Measurements from ENCODE around the gene PPP1R16B. TPM values are rescaled to one million over a fixed set of nuclear protein-coding genes. Genes with fewer than 3 reads are reported as not detected.

Gene PPP1R16B
- total and polyA plus RNA-seq, 10 of the 15 experiments (the other 5 are each of a cell fraction or from before 2014, with no cell fraction given) = 13.4 to 90.2 (median 66.7) TPM

DNA sequence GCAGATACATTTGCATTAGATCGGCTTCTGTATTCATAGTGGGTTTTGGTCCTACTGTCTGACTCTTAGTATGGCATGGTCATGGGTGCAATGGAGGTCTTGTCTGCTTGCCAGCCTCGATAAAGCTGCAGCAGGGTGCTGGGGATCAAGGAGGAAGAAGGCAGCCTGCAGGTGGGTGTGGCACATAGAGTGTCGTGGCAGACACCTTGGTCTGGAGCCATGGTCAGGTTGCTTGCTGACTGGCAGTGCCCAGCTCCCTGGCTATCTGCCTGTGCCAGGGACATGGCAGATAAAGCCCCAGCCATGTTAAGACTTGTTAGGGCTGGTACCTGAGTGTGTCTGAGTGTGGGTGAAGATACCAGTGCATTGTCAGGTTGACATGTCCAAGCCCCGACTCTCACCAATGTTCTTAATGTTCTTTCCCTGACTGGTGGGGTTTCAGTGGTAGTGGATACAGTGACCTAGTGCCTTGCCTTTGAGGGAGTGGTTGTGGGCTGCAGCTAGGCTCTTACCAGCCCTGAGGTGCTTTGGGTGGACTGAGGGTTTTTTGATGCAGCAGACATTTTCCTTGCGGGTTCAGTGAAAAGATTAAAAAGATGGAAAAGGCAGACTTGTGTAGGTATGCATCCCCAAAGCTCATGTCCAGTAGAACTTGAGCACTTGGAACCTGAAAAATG is 122.5 kb downstream of the PPP1R16B start:
- BruUV-seq (replicated peaks) = no TSS peak
- in situ Hi-C loops (cut with MboI) (no loop called here), intact Hi-C loops (cut with micrococcal nuclease; ENCODE audit: unreplicated experiment) (loop anchor here (5.0 kb wide), 1 partner anchor 281 kb away; no protein-coding TSS in a partner anchor)
- H3K4me1 ChIP-seq (ENCODE audit: control insufficient read depth, insufficient read depth, low read length) = peaks cover 12% of the 10 kb centered on the region
- H3K36me3 ChIP-seq (ENCODE audit: control insufficient read depth in 2 of 2, insufficient read depth in 2 of 2, low read length in 1 of 2) = no peaks in the 10 kb centered on the region
- H3K27ac ChIP-seq (ENCODE audit: control insufficient read depth, insufficient read depth) = no peak overlapping the region; the same call in 1 of the 2 replicates
- H4K20me1 ChIP-seq (ENCODE audit: control insufficient read depth, insufficient read depth) = no peaks in the 10 kb centered on the region
- peak overlapping the region; percentile 78 for H3K4me3 ChIP-seq
- ChIA-PET POLR2A (interaction anchor here (0.7 to 5.0 kb wide), 4 partner anchors 9 to 109 kb away, joined by 3 to 21 read pairs (median 4); partner anchors contain the start of gene DHX35), RAD21 (ENCODE audit: unreplicated experiment) (interaction anchor here (0.7 to 11.9 kb wide), 8 partner anchors 9 to 153 kb away, joined by 3 to 91 read pairs (median 8); partner anchors contain the start of gene DHX35), SMC1A (ENCODE audit: uncharacterized antibody, unreplicated experiment) (interaction anchor here (1.0 to 6.6 kb wide), 11 partner anchors 34 to 164 kb away, joined by 3 to 54 read pairs (median 5); partner anchors contain the start of genes DHX35 and PPP1R16B), CTCF (interaction anchor here (0.7 to 12.8 kb wide), 8 partner anchors 34 to 176 kb away, joined by 3 to 182 read pairs (median 7); partner anchors contain the start of gene DHX35)
- no peaks in the 10 kb centered on the region for H3K9me3 ChIP-seq (replicated peaks; ENCODE audit: control insufficient read depth, insufficient read depth, low read length)
- no peak for DNase-seq (ENCODE audit: low read depth, low spot score)
- no peak overlapping the region for H2AFZ ChIP-seq (ENCODE audit: control insufficient read depth, low read depth, low read length)
- WGBS (ENCODE audit: insufficient coverage, insufficient replicate concordance, low lambda C conversion rate, missing lambda C conversion rate) = 9% methylated on average over 5 of the region's 5 CpGs
- H3K9ac ChIP-seq (ENCODE audit: control insufficient read depth, insufficient read depth, low read length) = peak overlapping the region; percentile 88
- no peaks in the 10 kb centered on the region for H3K27me3 ChIP-seq (replicated peaks in 1 of 2; ENCODE audit: control insufficient read depth in 2 of 2, insufficient read depth in 2 of 2, low read length in 1 of 2)
- H3K79me2 ChIP-seq (ENCODE audit: control insufficient read depth, insufficient read depth, low read length) = peaks cover 67% of the 10 kb centered on the region
- H3K4me2 ChIP-seq (ENCODE audit: control insufficient read depth, insufficient read depth) = peak overlapping the region; percentile 81
- ATAC-seq = no peak
- TF ChIP-seq CREB1 (IDR thresholded peaks at IDR 0.05; ENCODE audit: low read depth) (no peak), MXI1 (IDR thresholded peaks at IDR 0.05; ENCODE audit: low read depth, low read length) (0 out of 2 replicates have a peak, but pooled peaks have one; percentile 20), SUZ12 (IDR thresholded peaks at IDR 0.05; ENCODE audit: unreplicated experiment) (no peak), POLR2A (IDR thresholded peaks at IDR 0.05; ENCODE audit: low read depth, low read length) (peak; percentile 45), ZZZ3 (IDR thresholded peaks at IDR 0.05; ENCODE audit: control insufficient read depth, insufficient read length, low read depth) (no peak), SIN3A (IDR thresholded peaks at IDR 0.05; ENCODE audit: low read depth, low read length) (no peak)
- peak; percentile 59 for FAIRE-seq

All from GM12878 (cell line).